Lower leg skin (tissue), 4 donors: ENCODE results near the gene TMEM127. TPM values are rescaled to one million over a fixed set of nuclear protein-coding genes. Genes with fewer than 3 reads are reported as not detected.

Experiments used
- DNase-seq, 2 donors: peaks; one replicate each; pipeline ENCODE4 v3.0.0-alpha.2; 2019; ENCODE audit warnings: low spot score in 2 of 2
- H3K4me3 ChIP-seq: fragments of 200-600 bp; sonication (generic); 2 replicates; pipeline ENCODE4 v1.5.1; 2017; ENCODE audit warnings: mild to moderate bottlenecking, low read depth; ENCODE audit not compliant: poor library complexity, severe bottlenecking
- CTCF ChIP-seq, 3 donors: fragments of 450-650 bp; IDR thresholded peaks; one replicate each; pipeline ENCODE4 v1.5.1; 2016; ENCODE audit warnings: antibody characterized with exemption in 3 of 3, mild to moderate bottlenecking in 3 of 3, moderate library complexity in 2 of 3
- POLR2A ChIP-seq, 2 donors: fragments of 450-650 bp; IDR thresholded peaks; one replicate each; pipeline ENCODE4 v1.6.1; 2016 to 2017; ENCODE audit warnings: antibody characterized with exemption in 2 of 2, mild to moderate bottlenecking in 1 of 2, moderate library complexity in 1 of 2
- WGBS, 2 donors: methylation state at CpG; one replicate each; pipeline ENCODE4 v1.1.5; 2018; 5-methylcytosine and 5-hydroxymethylcytosine counted together
- intact Hi-C: fragments of 100-400 bp; cut with DNase I; formaldehyde crosslinking; loops from one replicate; pipeline ENCODE4 v1.15.0; 2023; ENCODE audit warnings: low total_unique reads
- total RNA-seq, 4 donors: library from RNA; depleted of rRNA; stranded (reverse); fragments of >200 nt; gene quantifications; one replicate each; pipeline ENCODE4 v1.1.0, GENCODE V29; 2016

The TMEM127 gene
- 10 to 100 TPM; 49.5 to 76.2 (median 60.4) TPM for total RNA-seq

GRCh38 chr2:96265840-96266679, at the start of gene TMEM127, which contains the start of gene CIAO1:
Gene TMEM127, minus strand, starts transcription at chr2:96265997. Its CDS starts 616 bp downstream, at chr2:96265381.
Gene CIAO1, plus strand, starts transcription at chr2:96266225. Its CDS starts 126 bp downstream, at chr2:96266351.
- 1% methylated on average over 48 to 52 of the region's 81 CpGs for WGBS, 2 donors
- TF ChIP-seq CTCF (IDR thresholded peaks at IDR 0.05) (peak in 1 of 3 donors; percentile 11), POLR2A (IDR thresholded peaks at IDR 0.05) (peak in 1 of 2 donors; percentile 58)
- intact Hi-C loops: no loop called here
- peak within 1 kb of the TSS; percentile 94 for H3K4me3 ChIP-seq
- DNase-seq: peak; percentile 98 to 100

- no peak overlapping the region for H3K4me3 ChIP-seq
- 65 to 69% methylated on average over 3 of the region's 3 CpGs for WGBS, 2 donors
- intact Hi-C loops: no loop called here
- DNase-seq: no peak
- TF ChIP-seq POLR2A (IDR thresholded peaks at IDR 0.05) (no peak), CTCF (IDR thresholded peaks at IDR 0.05) (no peak)
Observed at GRCh38 chr2:96315005-96315399, 49.2 kb upstream of the TMEM127 start.

GRCh38 chr2:96308248-96308647, 42.5 kb upstream of the TMEM127 start:
- no peak for TF ChIP-seq POLR2A (IDR thresholded peaks at IDR 0.05)
- WGBS, 2 donors: 75 to 81% methylated on average over 5 of the region's 5 CpGs
- intact Hi-C loops: no loop called here
- DNase-seq: no peak
- no peak overlapping the region for H3K4me3 ChIP-seq

- intact Hi-C loops: no loop called here
- no peak for TF ChIP-seq CTCF (IDR thresholded peaks at IDR 0.05)
- no peak for TF ChIP-seq POLR2A (IDR thresholded peaks at IDR 0.05)
- H3K4me3 ChIP-seq: no peak overlapping the region
- no peak for DNase-seq
- WGBS, 2 donors: 90% methylated on average over 3 of the region's 3 CpGs
Observed at GRCh38 chr2:96306370-96306769, 40.6 kb upstream of the TMEM127 start.

GRCh38 chr2:96305979-96306308, 40.1 kb upstream of the TMEM127 start:
- WGBS, 2 donors: 20 to 26% methylated on average over 9 of the region's 9 CpGs
- intact Hi-C loops: no loop called here
- peak overlapping the region; percentile 84 for H3K4me3 ChIP-seq
- DNase-seq: no peak
- TF ChIP-seq CTCF (IDR thresholded peaks at IDR 0.05) (no peak), POLR2A (IDR thresholded peaks at IDR 0.05) (no peak)

- DNase-seq: peak; percentile 77 to 98
- WGBS, 2 donors: 0 to 1% methylated on average over 48 to 61 of the region's 61 CpGs
- intact Hi-C loops: no loop called here
- TF ChIP-seq CTCF (IDR thresholded peaks at IDR 0.05) (no peak), POLR2A (IDR thresholded peaks at IDR 0.05) (peak in 1 of 2 donors; percentile 51)
- peak within 1 kb of the TSS; percentile 84 for H3K4me3 ChIP-seq
Observed at GRCh38 chr2:96305091-96305978, 39.5 kb upstream of the TMEM127 start, which contains the start of gene SNRNP200. Gene SNRNP200, minus strand, starts transcription at chr2:96305546. Its CDS starts 109 bp downstream, at chr2:96305437.
